Progenitor cell of endocrine pancreas (in vitro differentiated cells): Measurements from ENCODE around the gene BCAT1. TPM values are rescaled to one million over a fixed set of nuclear protein-coding genes. Genes with fewer than 3 reads are reported as not detected.

Source experiments
- DNase-seq: peaks from one replicate; pipeline ENCODE4 v3.0.0; 2021; ENCODE audit warnings: low spot score; ENCODE audit not compliant: unreplicated experiment
- H3K27ac Mint-ChIP-seq: 2 replicates; pipeline ENCODE4 v1.8.0; 2021; ENCODE audit warnings: mild to moderate bottlenecking, moderate library complexity, mixed read lengths
- H3K27me3 Mint-ChIP-seq: 2 replicates; pipeline ENCODE4 v1.8.0; 2021; ENCODE audit warnings: mixed read lengths
- H3K36me3 Mint-ChIP-seq: 2 replicates; pipeline ENCODE4 v1.8.0; 2022; ENCODE audit warnings: mixed read lengths; ENCODE audit not compliant: insufficient read depth
- H3K4me1 Mint-ChIP-seq: 2 replicates; pipeline ENCODE4 v1.8.0; 2021; ENCODE audit warnings: low read depth, mixed read lengths
- H3K4me3 Mint-ChIP-seq: 2 replicates; pipeline ENCODE4 v1.8.0; 2021; ENCODE audit warnings: low read depth, mild to moderate bottlenecking, moderate library complexity, mixed read lengths
- H3K9me3 Mint-ChIP-seq: 2 replicates; pipeline ENCODE4 v1.8.0; 2021; ENCODE audit warnings: low read depth, mixed read lengths
- CTCF ChIP-seq: fragments of 200-600 bp; sonication (generic); IDR thresholded peaks from one replicate; pipeline ENCODE4 v1.5.0; 2021; ENCODE audit warnings: antibody characterized with exemption, mild to moderate bottlenecking; ENCODE audit not compliant: unreplicated experiment
- total RNA-seq: library from RNA; stranded (reverse); gene quantifications from 2 replicates; pipeline ENCODE4 v1.2.1, GENCODE V29; 2021

The BCAT1 gene
- total RNA-seq, 1 donor from 2014 or later, result 52.9 TPM

- H3K4me1 Mint-ChIP-seq, result peaks cover 37% of the 10 kb centered on the region
- no peaks in the 10 kb centered on the region for H3K36me3 Mint-ChIP-seq
- no peak for TF ChIP-seq CTCF
- no peak overlapping the region for H3K27ac Mint-ChIP-seq
- DNase-seq, result no peak
- no peaks in the 10 kb centered on the region for H3K27me3 Mint-ChIP-seq
- H3K4me3 Mint-ChIP-seq, result no peak overlapping the region
- no peaks in the 10 kb centered on the region for H3K9me3 Mint-ChIP-seq
Measured at GRCh38 chr12:24773996-24774395, 174.9 kb downstream of the BCAT1 start.

GRCh38 chr12:24772813-24773212 lies 176.1 kb downstream of the BCAT1 start:
- peaks cover 2% of the 10 kb centered on the region for H3K9me3 Mint-ChIP-seq
- H3K36me3 Mint-ChIP-seq, result no peaks in the 10 kb centered on the region
- no peak for DNase-seq
- no peak overlapping the region for H3K4me3 Mint-ChIP-seq
- peaks cover 29% of the 10 kb centered on the region for H3K4me1 Mint-ChIP-seq
- no peaks in the 10 kb centered on the region for H3K27me3 Mint-ChIP-seq
- no peak overlapping the region for H3K27ac Mint-ChIP-seq
- TF ChIP-seq CTCF, result no peak

GRCh38 chr12:24770821-24771220 lies 178.1 kb downstream of the BCAT1 start:
- H3K9me3 Mint-ChIP-seq, result peaks cover 9% of the 10 kb centered on the region
- H3K36me3 Mint-ChIP-seq, result peaks cover 1% of the 10 kb centered on the region
- TF ChIP-seq CTCF, result no peak
- H3K27me3 Mint-ChIP-seq, result no peaks in the 10 kb centered on the region
- H3K4me1 Mint-ChIP-seq, result peaks cover 13% of the 10 kb centered on the region
- no peak for DNase-seq
- no peak overlapping the region for H3K4me3 Mint-ChIP-seq
- H3K27ac Mint-ChIP-seq, result no peak overlapping the region

GRCh38 chr12:24770334-24770733 lies 178.6 kb downstream of the BCAT1 start:
- Mint-ChIP-seq H3K4me3 (no peak overlapping the region), H3K9me3 (peaks cover 9% of the 10 kb centered on the region), H3K36me3 (peaks cover 1% of the 10 kb centered on the region)

GRCh38 chr12:24769682-24770081 lies 179.2 kb downstream of the BCAT1 start:
- Mint-ChIP-seq H3K27ac (no peak overlapping the region), H3K36me3 (peaks cover 1% of the 10 kb centered on the region), H3K4me3 (no peak overlapping the region), H3K9me3 (peaks cover 13% of the 10 kb centered on the region), H3K27me3 (no peaks in the 10 kb centered on the region), H3K4me1 (peaks cover 12% of the 10 kb centered on the region)
- DNase-seq, result no peak
- TF ChIP-seq CTCF, result no peak

More at GRCh38 chr12:24770334-24770733, 178.6 kb downstream of the BCAT1 start:
- DNase-seq, result no peak
- H3K27me3 Mint-ChIP-seq, result no peaks in the 10 kb centered on the region
- H3K27ac Mint-ChIP-seq, result no peak overlapping the region
- peaks cover 12% of the 10 kb centered on the region for H3K4me1 Mint-ChIP-seq
- no peak for TF ChIP-seq CTCF
